Measurements from ENCODE around the gene TRIM14. TPM values are rescaled to one million over a fixed set of nuclear protein-coding genes. Genes with fewer than 3 reads are reported as not detected.

TRIM14 gene
- total and polyA plus RNA-seq, 10 of the 15 experiments (the other 5 are each of a cell fraction or from before 2014, with no cell fraction given), result 8.6 to 53.3 (median 35.7) TPM

DNA sequence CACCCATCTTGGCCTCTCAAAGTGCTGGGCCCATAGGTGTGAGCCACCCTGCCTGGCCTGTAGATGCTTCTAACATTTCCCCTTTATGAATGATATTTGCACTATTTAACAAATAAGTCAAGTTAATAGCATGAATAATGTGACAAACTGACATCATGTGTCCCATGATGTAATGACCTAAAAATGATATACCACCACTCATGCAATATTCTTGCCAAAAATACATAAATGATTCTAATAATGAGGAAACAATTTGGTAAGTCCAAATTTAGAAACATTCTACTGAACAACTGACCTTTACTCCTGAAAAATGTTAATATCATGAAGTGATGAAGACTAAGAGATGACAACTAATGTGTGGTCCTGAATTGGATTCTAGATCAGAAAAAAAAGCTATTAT lies 33.5 kb upstream of the TRIM14 start:
- no peak for FAIRE-seq
- intact Hi-C loops (cut with micrococcal nuclease; ENCODE audit: unreplicated experiment), result no loop called here
- no peak overlapping the region for H3K27ac ChIP-seq (ENCODE audit: control insufficient read depth, insufficient read depth)
- H3K36me3 ChIP-seq (ENCODE audit: control insufficient read depth in 2 of 2, insufficient read depth in 2 of 2, low read length in 1 of 2), result no peaks in the 10 kb centered on the region
- no peaks in the 10 kb centered on the region for H4K20me1 ChIP-seq (ENCODE audit: control insufficient read depth, insufficient read depth)
- H3K4me1 ChIP-seq (ENCODE audit: control insufficient read depth, insufficient read depth, low read length), result no peaks in the 10 kb centered on the region
- POLR2A ChIA-PET, result no interaction called here
- in situ Hi-C loops (cut with MboI), result no loop called here
- SMC1A ChIA-PET (ENCODE audit: uncharacterized antibody, unreplicated experiment), result no interaction called here
- H3K9me3 ChIP-seq (replicated peaks; ENCODE audit: control insufficient read depth, insufficient read depth, low read length), result no peaks in the 10 kb centered on the region
- H3K4me3 ChIP-seq, result no peak overlapping the region
- no peak overlapping the region for H2AFZ ChIP-seq (ENCODE audit: control insufficient read depth, low read depth, low read length)
- RAD21 ChIA-PET (ENCODE audit: unreplicated experiment), result no interaction called here
- H3K9ac ChIP-seq (ENCODE audit: control insufficient read depth, insufficient read depth, low read length), result no peak overlapping the region
- no peak for ATAC-seq
- no peak for DNase-seq (ENCODE audit: low read depth, low spot score)
- H3K27me3 ChIP-seq (replicated peaks in 1 of 2; ENCODE audit: control insufficient read depth in 2 of 2, insufficient read depth in 2 of 2, low read length in 1 of 2), result no peaks in the 10 kb centered on the region
- BruUV-seq (replicated peaks), result no TSS peak
- H3K79me2 ChIP-seq (ENCODE audit: control insufficient read depth, insufficient read depth, low read length), result no peaks in the 10 kb centered on the region
- no peak overlapping the region for H3K4me2 ChIP-seq (ENCODE audit: control insufficient read depth, insufficient read depth)
- CTCF ChIA-PET, result interaction anchor here (0.6 kb wide), 1 partner anchor 14 kb away, joined by 3 read pairs; no protein-coding TSS in a partner anchor
- TF ChIP-seq KLF5 (IDR thresholded peaks at IDR 0.05; ENCODE audit: partially characterized antibody) (no peak), USF2 (IDR thresholded peaks at IDR 0.05; ENCODE audit: borderline replicate concordance, low read depth, low read length) (no peak), CHD2 (IDR thresholded peaks at IDR 0.05; ENCODE audit: borderline replicate concordance, low read depth, low read length) (no peak), CTCF (IDR thresholded peaks at IDR 0.05 in 2 of 3, conservative IDR thresholded peaks at IDR 0.05 in 1 of 3; ENCODE audit: control insufficient read depth in 2 of 3, extremely low read depth in 1 of 3, insufficient read depth in 1 of 3, low read depth in 3 of 3, low read length in 3 of 3) (no peak), SUZ12 (IDR thresholded peaks at IDR 0.05; ENCODE audit: unreplicated experiment) (no peak), PAX8 (IDR thresholded peaks at IDR 0.05) (no peak), ZNF207 (IDR thresholded peaks at IDR 0.05; ENCODE audit: borderline replicate concordance) (no peak), CEBPB (IDR thresholded peaks at IDR 0.05; ENCODE audit: borderline replicate concordance in 1 of 2, low read depth in 2 of 2, low read length in 2 of 2) (no peak), MYC (IDR thresholded peaks at IDR 0.05; ENCODE audit: insufficient read depth, insufficient read length, insufficient replicate concordance, low read length, severe bottlenecking) (no peak), ASH2L (IDR thresholded peaks at IDR 0.05; ENCODE audit: borderline replicate concordance, low read depth) (no peak), KDM1A (IDR thresholded peaks at IDR 0.05; ENCODE audit: borderline replicate concordance) (no peak), CHD1 (IDR thresholded peaks at IDR 0.05; ENCODE audit: low read depth, low read length) (no peak), SUPT20H (IDR thresholded peaks at IDR 0.05; ENCODE audit: borderline replicate concordance, control insufficient read depth, low read depth, low read length) (no peak), MXI1 (IDR thresholded peaks at IDR 0.05; ENCODE audit: low read depth, low read length) (no peak)
- TF ChIP-seq, protein P1, sequence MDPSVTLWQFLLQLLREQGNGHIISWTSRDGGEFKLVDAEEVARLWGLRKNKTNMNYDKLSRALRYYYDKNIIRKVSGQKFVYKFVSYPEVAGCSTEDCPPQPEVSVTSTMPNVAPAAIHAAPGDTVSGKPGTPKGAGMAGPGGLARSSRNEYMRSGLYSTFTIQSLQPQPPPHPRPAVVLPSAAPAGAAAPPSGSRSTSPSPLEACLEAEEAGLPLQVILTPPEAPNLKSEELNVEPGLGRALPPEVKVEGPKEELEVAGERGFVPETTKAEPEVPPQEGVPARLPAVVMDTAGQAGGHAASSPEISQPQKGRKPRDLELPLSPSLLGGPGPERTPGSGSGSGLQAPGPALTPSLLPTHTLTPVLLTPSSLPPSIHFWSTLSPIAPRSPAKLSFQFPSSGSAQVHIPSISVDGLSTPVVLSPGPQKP (IDR thresholded peaks at IDR 0.05; ENCODE audit: low read depth, low read length), result no peak
- TF ChIP-seq, protein P2, sequence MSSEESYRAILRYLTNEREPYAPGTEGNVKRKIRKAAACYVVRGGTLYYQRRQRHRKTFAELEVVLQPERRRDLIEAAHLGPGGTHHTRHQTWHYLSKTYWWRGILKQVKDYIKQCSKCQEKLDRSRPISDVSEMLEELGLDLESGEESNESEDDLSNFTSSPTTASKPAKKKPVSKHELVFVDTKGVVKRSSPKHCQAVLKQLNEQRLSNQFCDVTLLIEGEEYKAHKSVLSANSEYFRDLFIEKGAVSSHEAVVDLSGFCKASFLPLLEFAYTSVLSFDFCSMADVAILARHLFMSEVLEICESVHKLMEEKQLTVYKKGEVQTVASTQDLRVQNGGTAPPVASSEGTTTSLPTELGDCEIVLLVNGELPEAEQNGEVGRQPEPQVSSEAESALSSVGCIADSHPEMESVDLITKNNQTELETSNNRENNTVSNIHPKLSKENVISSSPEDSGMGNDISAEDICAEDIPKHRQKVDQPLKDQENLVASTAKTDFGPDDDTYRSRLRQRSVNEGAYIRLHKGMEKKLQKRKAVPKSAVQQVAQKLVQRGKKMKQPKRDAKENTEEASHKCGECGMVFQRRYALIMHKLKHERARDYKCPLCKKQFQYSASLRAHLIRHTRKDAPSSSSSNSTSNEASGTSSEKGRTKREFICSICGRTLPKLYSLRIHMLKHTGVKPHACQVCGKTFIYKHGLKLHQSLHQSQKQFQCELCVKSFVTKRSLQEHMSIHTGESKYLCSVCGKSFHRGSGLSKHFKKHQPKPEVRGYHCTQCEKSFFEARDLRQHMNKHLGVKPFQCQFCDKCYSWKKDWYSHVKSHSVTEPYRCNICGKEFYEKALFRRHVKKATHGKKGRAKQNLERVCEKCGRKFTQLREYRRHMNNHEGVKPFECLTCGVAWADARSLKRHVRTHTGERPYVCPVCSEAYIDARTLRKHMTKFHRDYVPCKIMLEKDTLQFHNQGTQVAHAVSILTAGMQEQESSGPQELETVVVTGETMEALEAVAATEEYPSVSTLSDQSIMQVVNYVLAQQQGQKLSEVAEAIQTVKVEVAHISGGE (CRISPR knock-in tag; IDR thresholded peaks at IDR 0.05), result no peak
